HG02571 (cell line): ENCODE measurements around the gene AQR.
"Not testable (repeated sequence)": the region's sequence is repeated elsewhere in the genome, so short reads cannot be mapped to it uniquely, and the experiment has no call there.

Source experiments
- ATAC-seq: cut with Tn5 transposase; IDR thresholded peaks from one replicate; pipeline ENCODE4 v1.9.1; 2021; ENCODE audit warnings: mild to moderate bottlenecking, moderate library complexity; ENCODE audit not compliant: unreplicated experiment

AQR gene

GRCh38 chr15:34820110-34820509 is 149.4 kb downstream of the AQR start:
- ATAC-seq, result no peak

GRCh38 chr15:34818526-34818925 is 151.0 kb downstream of the AQR start:
- no peak for ATAC-seq

- ATAC-seq, result no peak
These were observed 153.7 kb downstream of the AQR start for GRCh38 chr15:34815836-34816235.

- no peak for ATAC-seq
These were observed 155.9 kb downstream of the AQR start for GRCh38 chr15:34813446-34814190.

- ATAC-seq, result not testable (repeated sequence)
These were observed 156.6 kb downstream of the AQR start for GRCh38 chr15:34812868-34813365.

- no peak for ATAC-seq
These were observed 157.2 kb downstream of the AQR start for GRCh38 chr15:34812369-34812768.

- no peak for ATAC-seq
These were observed 159.0 kb downstream of the AQR start for GRCh38 chr15:34810443-34811129.

GRCh38 chr15:34809186-34809585 is 160.4 kb downstream of the AQR start:
- ATAC-seq, result no peak

- no peak for ATAC-seq
These were observed 161.5 kb downstream of the AQR start for GRCh38 chr15:34808016-34808415.

GRCh38 chr15:34807241-34807640 is 162.3 kb downstream of the AQR start:
- not testable (repeated sequence) for ATAC-seq

GRCh38 chr15:34804776-34805175 is 164.8 kb downstream of the AQR start:
- no peak for ATAC-seq

GRCh38 chr15:34804113-34804512 is 165.4 kb downstream of the AQR start:
- no peak for ATAC-seq

GRCh38 chr15:34802803-34803750 is 166.5 kb downstream of the AQR start:
- ATAC-seq, result no peak

GRCh38 chr15:34802371-34802770 is 167.2 kb downstream of the AQR start:
- no peak for ATAC-seq
